GM18520 (cell line): ENCODE results near the gene SLC27A2.

Experiments used
- ATAC-seq: cut with Tn5 transposase; IDR thresholded peaks from one replicate; pipeline ENCODE4 v1.9.1; 2021; ENCODE audit not compliant: unreplicated experiment

SLC27A2 gene

GRCh38 chr15:50236433-50236832, 54.4 kb downstream of the SLC27A2 start:
- ATAC-seq = no peak

GRCh38 chr15:50238255-50238654, 56.3 kb downstream of the SLC27A2 start:
- ATAC-seq = no peak

- ATAC-seq = no peak
These were observed 59.9 kb downstream of the SLC27A2 start for GRCh38 chr15:50241684-50242450.

GRCh38 chr15:50244153-50244552, 62.2 kb downstream of the SLC27A2 start:
- ATAC-seq = no peak

- ATAC-seq = no peak
These were observed 63.1 kb downstream of the SLC27A2 start for GRCh38 chr15:50244959-50245624.

- ATAC-seq = no peak
These were observed 64.6 kb downstream of the SLC27A2 start for GRCh38 chr15:50246631-50247030.

GRCh38 chr15:50247819-50248655, 66.0 kb downstream of the SLC27A2 start:
- peak; percentile 84 for ATAC-seq

GRCh38 chr15:50248994-50249582, 67.1 kb downstream of the SLC27A2 start:
- no peak for ATAC-seq

- no peak for ATAC-seq
These were observed 67.7 kb downstream of the SLC27A2 start for GRCh38 chr15:50249704-50250103.

GRCh38 chr15:50250760-50251394, 68.9 kb downstream of the SLC27A2 start:
- no peak for ATAC-seq

GRCh38 chr15:50251638-50252182, 69.7 kb downstream of the SLC27A2 start:
- no peak for ATAC-seq

GRCh38 chr15:50252556-50252955, 70.6 kb downstream of the SLC27A2 start:
- ATAC-seq = no peak

- no peak for ATAC-seq
These were observed 74.4 kb downstream of the SLC27A2 start for GRCh38 chr15:50256188-50257041.

GRCh38 chr15:50257332-50257731, 75.3 kb downstream of the SLC27A2 start:
- no peak for ATAC-seq

- ATAC-seq = no peak
These were observed 75.9 kb downstream of the SLC27A2 start for GRCh38 chr15:50257924-50258323.

- ATAC-seq = no peak
These were observed 77.3 kb downstream of the SLC27A2 start for GRCh38 chr15:50259276-50259675.

GRCh38 chr15:50260969-50261496, 79.0 kb downstream of the SLC27A2 start:
- ATAC-seq = peak; percentile 56

GRCh38 chr15:50261981-50262380, 80.0 kb downstream of the SLC27A2 start:
- no peak for ATAC-seq

- no peak for ATAC-seq
These were observed 80.5 kb downstream of the SLC27A2 start for GRCh38 chr15:50262533-50262932.
